Esophagus muscularis mucosa (tissue), 2 donors: ENCODE measurements around the gene MAP4K5.

ENCODE experiments used
- EP300 ChIP-seq: sonication (generic); formaldehyde crosslinking; IDR thresholded peaks from one replicate; pipeline ENCODE4 v1.6.1; 2017; ENCODE audit warnings: antibody characterized with exemption
- POLR2A ChIP-seq: fragments of 450-650 bp; IDR thresholded peaks from one replicate; pipeline ENCODE4 v1.6.1; 2017; ENCODE audit warnings: antibody characterized with exemption, moderate library complexity, mild to moderate bottlenecking, low read depth

DNA sequence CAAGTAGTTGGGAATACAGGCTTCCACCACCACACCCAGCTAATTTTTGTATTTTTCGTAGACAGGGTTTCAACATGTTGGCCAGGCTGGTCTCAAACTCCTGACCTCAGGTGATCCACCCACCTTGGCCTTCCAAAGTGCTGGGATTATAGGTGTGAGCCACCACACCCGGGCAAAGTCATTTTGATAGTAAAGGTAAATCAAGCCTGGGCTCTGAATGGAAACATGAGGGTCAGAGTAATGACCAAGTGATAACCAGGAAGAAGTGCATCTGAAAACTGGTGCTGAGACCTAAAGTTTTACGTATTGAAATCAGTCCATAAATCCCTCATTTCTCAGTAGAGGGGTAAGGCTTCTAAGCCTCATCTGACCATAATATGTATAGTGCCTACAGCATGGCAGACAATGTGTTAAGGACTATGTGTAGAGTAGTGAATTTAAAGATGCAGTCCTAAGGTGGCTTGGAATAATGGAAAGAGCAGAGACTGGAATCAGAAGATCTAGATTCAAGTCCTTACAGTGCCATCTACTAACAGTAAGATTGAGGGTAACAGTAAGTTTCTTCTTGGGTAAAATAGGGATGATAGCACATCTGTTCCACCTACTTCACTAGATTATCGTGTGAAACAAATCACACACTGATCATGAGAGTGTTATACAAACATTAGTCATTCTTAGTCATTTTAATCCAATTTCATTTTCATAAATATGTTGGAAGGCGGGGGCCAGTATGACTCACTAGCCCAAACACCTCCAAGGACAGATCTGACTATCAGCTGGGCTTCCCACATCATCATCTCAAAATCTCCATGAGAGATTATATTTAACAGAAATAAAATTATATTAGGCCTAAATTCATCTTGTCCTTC lies 11.2 kb downstream of the MAP4K5 start:
- TF ChIP-seq POLR2A (no peak), EP300 (no peak)
